ENCODE results near the gene TMEM254. TPM values are rescaled to one million over a fixed set of nuclear protein-coding genes. Genes with fewer than 3 reads are reported as not detected.

Gene TMEM254
- total and polyA plus RNA-seq, 9 of the 15 experiments (the other 6 are each of a cell fraction or from before 2014, with no cell fraction given), result 0.59 to 4.7 (median 1.9) TPM

DNA sequence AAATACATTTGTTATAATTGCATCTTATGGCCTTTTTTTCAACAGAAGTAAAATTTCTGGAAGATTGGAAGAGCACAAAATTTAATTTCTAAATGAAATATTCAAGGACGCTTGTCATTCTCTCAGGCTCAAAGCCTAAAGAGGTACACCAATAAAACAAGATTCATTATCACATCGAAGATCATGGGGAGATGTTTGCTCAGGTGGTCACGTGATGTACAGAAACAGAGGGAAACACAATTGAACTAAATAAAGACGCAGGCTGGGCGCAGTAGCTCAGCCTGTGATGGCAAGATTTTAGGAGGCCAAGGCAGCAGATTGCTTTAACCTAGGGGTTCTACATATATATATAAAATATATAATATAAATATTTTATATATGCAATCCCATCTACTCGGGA is 37.3 kb upstream of the TMEM254 start (continued):
- TF ChIP-seq, protein P1, sequence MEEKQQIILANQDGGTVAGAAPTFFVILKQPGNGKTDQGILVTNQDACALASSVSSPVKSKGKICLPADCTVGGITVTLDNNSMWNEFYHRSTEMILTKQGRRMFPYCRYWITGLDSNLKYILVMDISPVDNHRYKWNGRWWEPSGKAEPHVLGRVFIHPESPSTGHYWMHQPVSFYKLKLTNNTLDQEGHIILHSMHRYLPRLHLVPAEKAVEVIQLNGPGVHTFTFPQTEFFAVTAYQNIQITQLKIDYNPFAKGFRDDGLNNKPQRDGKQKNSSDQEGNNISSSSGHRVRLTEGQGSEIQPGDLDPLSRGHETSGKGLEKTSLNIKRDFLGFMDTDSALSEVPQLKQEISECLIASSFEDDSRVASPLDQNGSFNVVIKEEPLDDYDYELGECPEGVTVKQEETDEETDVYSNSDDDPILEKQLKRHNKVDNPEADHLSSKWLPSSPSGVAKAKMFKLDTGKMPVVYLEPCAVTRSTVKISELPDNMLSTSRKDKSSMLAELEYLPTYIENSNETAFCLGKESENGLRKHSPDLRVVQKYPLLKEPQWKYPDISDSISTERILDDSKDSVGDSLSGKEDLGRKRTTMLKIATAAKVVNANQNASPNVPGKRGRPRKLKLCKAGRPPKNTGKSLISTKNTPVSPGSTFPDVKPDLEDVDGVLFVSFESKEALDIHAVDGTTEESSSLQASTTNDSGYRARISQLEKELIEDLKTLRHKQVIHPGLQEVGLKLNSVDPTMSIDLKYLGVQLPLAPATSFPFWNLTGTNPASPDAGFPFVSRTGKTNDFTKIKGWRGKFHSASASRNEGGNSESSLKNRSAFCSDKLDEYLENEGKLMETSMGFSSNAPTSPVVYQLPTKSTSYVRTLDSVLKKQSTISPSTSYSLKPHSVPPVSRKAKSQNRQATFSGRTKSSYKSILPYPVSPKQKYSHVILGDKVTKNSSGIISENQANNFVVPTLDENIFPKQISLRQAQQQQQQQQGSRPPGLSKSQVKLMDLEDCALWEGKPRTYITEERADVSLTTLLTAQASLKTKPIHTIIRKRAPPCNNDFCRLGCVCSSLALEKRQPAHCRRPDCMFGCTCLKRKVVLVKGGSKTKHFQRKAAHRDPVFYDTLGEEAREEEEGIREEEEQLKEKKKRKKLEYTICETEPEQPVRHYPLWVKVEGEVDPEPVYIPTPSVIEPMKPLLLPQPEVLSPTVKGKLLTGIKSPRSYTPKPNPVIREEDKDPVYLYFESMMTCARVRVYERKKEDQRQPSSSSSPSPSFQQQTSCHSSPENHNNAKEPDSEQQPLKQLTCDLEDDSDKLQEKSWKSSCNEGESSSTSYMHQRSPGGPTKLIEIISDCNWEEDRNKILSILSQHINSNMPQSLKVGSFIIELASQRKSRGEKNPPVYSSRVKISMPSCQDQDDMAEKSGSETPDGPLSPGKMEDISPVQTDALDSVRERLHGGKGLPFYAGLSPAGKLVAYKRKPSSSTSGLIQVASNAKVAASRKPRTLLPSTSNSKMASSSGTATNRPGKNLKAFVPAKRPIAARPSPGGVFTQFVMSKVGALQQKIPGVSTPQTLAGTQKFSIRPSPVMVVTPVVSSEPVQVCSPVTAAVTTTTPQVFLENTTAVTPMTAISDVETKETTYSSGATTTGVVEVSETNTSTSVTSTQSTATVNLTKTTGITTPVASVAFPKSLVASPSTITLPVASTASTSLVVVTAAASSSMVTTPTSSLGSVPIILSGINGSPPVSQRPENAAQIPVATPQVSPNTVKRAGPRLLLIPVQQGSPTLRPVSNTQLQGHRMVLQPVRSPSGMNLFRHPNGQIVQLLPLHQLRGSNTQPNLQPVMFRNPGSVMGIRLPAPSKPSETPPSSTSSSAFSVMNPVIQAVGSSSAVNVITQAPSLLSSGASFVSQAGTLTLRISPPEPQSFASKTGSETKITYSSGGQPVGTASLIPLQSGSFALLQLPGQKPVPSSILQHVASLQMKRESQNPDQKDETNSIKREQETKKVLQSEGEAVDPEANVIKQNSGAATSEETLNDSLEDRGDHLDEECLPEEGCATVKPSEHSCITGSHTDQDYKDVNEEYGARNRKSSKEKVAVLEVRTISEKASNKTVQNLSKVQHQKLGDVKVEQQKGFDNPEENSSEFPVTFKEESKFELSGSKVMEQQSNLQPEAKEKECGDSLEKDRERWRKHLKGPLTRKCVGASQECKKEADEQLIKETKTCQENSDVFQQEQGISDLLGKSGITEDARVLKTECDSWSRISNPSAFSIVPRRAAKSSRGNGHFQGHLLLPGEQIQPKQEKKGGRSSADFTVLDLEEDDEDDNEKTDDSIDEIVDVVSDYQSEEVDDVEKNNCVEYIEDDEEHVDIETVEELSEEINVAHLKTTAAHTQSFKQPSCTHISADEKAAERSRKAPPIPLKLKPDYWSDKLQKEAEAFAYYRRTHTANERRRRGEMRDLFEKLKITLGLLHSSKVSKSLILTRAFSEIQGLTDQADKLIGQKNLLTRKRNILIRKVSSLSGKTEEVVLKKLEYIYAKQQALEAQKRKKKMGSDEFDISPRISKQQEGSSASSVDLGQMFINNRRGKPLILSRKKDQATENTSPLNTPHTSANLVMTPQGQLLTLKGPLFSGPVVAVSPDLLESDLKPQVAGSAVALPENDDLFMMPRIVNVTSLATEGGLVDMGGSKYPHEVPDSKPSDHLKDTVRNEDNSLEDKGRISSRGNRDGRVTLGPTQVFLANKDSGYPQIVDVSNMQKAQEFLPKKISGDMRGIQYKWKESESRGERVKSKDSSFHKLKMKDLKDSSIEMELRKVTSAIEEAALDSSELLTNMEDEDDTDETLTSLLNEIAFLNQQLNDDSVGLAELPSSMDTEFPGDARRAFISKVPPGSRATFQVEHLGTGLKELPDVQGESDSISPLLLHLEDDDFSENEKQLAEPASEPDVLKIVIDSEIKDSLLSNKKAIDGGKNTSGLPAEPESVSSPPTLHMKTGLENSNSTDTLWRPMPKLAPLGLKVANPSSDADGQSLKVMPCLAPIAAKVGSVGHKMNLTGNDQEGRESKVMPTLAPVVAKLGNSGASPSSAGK (IDR thresholded peaks at IDR 0.05), result no peak
- no peak for TF ChIP-seq ERF (CRISPR knock-in tag; IDR thresholded peaks at IDR 0.05)
- TF ChIP-seq FUS (optimal IDR thresholded peaks at IDR 0.05; ENCODE audit: low read depth, low read length), result no peak
- TF ChIP-seq, protein P2, sequence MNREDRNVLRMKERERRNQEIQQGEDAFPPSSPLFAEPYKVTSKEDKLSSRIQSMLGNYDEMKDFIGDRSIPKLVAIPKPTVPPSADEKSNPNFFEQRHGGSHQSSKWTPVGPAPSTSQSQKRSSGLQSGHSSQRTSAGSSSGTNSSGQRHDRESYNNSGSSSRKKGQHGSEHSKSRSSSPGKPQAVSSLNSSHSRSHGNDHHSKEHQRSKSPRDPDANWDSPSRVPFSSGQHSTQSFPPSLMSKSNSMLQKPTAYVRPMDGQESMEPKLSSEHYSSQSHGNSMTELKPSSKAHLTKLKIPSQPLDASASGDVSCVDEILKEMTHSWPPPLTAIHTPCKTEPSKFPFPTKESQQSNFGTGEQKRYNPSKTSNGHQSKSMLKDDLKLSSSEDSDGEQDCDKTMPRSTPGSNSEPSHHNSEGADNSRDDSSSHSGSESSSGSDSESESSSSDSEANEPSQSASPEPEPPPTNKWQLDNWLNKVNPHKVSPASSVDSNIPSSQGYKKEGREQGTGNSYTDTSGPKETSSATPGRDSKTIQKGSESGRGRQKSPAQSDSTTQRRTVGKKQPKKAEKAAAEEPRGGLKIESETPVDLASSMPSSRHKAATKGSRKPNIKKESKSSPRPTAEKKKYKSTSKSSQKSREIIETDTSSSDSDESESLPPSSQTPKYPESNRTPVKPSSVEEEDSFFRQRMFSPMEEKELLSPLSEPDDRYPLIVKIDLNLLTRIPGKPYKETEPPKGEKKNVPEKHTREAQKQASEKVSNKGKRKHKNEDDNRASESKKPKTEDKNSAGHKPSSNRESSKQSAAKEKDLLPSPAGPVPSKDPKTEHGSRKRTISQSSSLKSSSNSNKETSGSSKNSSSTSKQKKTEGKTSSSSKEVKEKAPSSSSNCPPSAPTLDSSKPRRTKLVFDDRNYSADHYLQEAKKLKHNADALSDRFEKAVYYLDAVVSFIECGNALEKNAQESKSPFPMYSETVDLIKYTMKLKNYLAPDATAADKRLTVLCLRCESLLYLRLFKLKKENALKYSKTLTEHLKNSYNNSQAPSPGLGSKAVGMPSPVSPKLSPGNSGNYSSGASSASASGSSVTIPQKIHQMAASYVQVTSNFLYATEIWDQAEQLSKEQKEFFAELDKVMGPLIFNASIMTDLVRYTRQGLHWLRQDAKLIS (CRISPR knock-in tag; IDR thresholded peaks at IDR 0.05), result no peak
- TF ChIP-seq, protein P3, sequence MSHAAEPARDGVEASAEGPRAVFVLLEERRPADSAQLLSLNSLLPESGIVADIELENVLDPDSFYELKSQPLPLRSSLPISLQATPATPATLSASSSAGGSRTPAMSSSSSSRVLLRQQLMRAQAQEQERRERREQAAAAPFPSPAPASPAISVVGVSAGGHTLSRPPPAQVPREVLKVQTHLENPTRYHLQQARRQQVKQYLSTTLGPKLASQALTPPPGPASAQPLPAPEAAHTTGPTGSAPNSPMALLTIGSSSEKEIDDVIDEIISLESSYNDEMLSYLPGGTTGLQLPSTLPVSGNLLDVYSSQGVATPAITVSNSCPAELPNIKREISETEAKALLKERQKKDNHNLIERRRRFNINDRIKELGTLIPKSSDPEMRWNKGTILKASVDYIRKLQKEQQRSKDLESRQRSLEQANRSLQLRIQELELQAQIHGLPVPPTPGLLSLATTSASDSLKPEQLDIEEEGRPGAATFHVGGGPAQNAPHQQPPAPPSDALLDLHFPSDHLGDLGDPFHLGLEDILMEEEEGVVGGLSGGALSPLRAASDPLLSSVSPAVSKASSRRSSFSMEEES (CRISPR knock-in tag; IDR thresholded peaks at IDR 0.05), result peak; percentile 92
- TF ChIP-seq ZNF12 (CRISPR knock-in tag; IDR thresholded peaks at IDR 0.05), result no peak
- TF ChIP-seq IFI16 (CRISPR knock-in tag; IDR thresholded peaks at IDR 0.05), result no peak
- TF ChIP-seq DACH1 (IDR thresholded peaks at IDR 0.05; ENCODE audit: partially characterized antibody), result no peak
- no peak for TF ChIP-seq CHD4 (IDR thresholded peaks at IDR 0.05; ENCODE audit: insufficient read depth, insufficient replicate concordance, low read depth, low read length, poor library complexity, severe bottlenecking)
- no peak for TF ChIP-seq IRF2 (CRISPR knock-in tag; IDR thresholded peaks at IDR 0.05)
- TF ChIP-seq NFXL1 (CRISPR knock-in tag; IDR thresholded peaks at IDR 0.05), result no peak
- TF ChIP-seq ZKSCAN3 (CRISPR knock-in tag; IDR thresholded peaks at IDR 0.05), result no peak
